Heart right ventricle (tissue), 16 donors: ENCODE data around the gene TMBIM4. TPM values are rescaled to one million over a fixed set of nuclear protein-coding genes. Genes with fewer than 3 reads are reported as not detected.

Experiments used
- ATAC-seq, 8 donors: fragments of 200-7000 bp; cut with Tn5 transposase; one replicate each; pipeline ENCODE4 v1.9.1; 2020; ENCODE audit warnings: mild to moderate bottlenecking in 8 of 8, moderate library complexity in 8 of 8, moderate number of reproducible peaks in 1 of 8
- DNase-seq, 2 donors: peaks; one replicate each; pipeline ENCODE4 v3.0.0-alpha.2; 2020
- H3K27ac ChIP-seq, 10 donors: fragments of 200-600 bp; sonication (generic) in 2 of 10; one replicate each; pipeline versions ENCODE4 v1.5.0 to v1.8.0; 2020 to 2022; ENCODE audit warnings: mild to moderate bottlenecking in 3 of 10
- H3K27me3 ChIP-seq, 7 donors: fragments of 200-600 bp; one replicate each; pipeline ENCODE4 v1.8.0; 2021 to 2022; ENCODE audit warnings: mild to moderate bottlenecking in 2 of 7
- H3K36me3 ChIP-seq, 9 donors: fragments of 200-600 bp; sonication (generic) in 1 of 9; one replicate each; pipeline versions ENCODE4 v1.5.0 to v1.8.0; 2020 to 2022; ENCODE audit warnings: mild to moderate bottlenecking in 2 of 9
- H3K4me1 ChIP-seq, 9 donors: fragments of 200-600 bp; sonication (generic) in 1 of 9; one replicate each; pipeline versions ENCODE4 v1.5.0 to v1.8.0; 2020 to 2022; ENCODE audit warnings: mild to moderate bottlenecking in 4 of 9
- H3K4me3 ChIP-seq, 10 donors: fragments of 200-600 bp; sonication (generic) in 2 of 10; one replicate each; pipeline versions ENCODE4 v1.5.0 to v1.8.0; 2020 to 2022; ENCODE audit warnings: mild to moderate bottlenecking in 7 of 10, moderate library complexity in 2 of 10
- H3K9me3 ChIP-seq, 11 donors: fragments of 200-600 bp in 10 of 11; sonication (generic) in 2 of 11; one replicate each; pipeline versions ENCODE4 v1.5.0 to v1.8.0; 2013 to 2022; ENCODE audit warnings: mild to moderate bottlenecking in 2 of 11, control low read depth in 1 of 11, moderate library complexity in 1 of 11
- CTCF ChIP-seq, 9 donors: fragments of 200-600 bp; sonication (generic) in 2 of 9; IDR thresholded peaks; one replicate each; pipeline versions ENCODE4 v1.5.0 to v1.8.0; 2021 to 2022; ENCODE audit warnings: antibody characterized with exemption in 9 of 9, mild to moderate bottlenecking in 5 of 9, moderate library complexity in 1 of 9
- WGBS, 2 donors: extraction: QIAGEN DNeasy Blood & Tissue Kit; methylation state at CpG; one replicate each; pipeline ENCODE4 v1.1.7; 2013; ENCODE audit warnings: inconsistent platforms in 1 of 2; 5-methylcytosine and 5-hydroxymethylcytosine counted together
- intact Hi-C, 10 donors: fragments of 100-400 bp; cut with DNase I; formaldehyde crosslinking; loops; one replicate each; pipeline versions ENCODE4 v1.11.1 to v1.14.2; 2022
- polyA plus RNA-seq, 2 donors: library from polyadenylated mRNA; stranded (reverse); fragments of 200-250 nt; gene quantifications; one replicate each; pipeline ENCODE4 v1.2.3, GENCODE V29; 2013
- total RNA-seq, 10 donors: library from RNA; stranded (reverse); fragmentation: NEBNext Ultra II Directional in 3 of 10; extraction: Animal tissue kit (Norgen Biotek cat#: 25700) in 3 of 10; gene quantifications; one replicate each; pipeline versions ENCODE4 v1.2.1 to v1.2.4, GENCODE V29; 2021 to 2023
- donor health status: Arrhythmogenic right ventricular cardiomyopathy.
- donor health status: ischemic (EF 13 %, LVEDD 7.1; RV severe dilation, severe dysfunction).
- donor health status: healthy with polysubstance abuse.
- donor health status: DM: no; HTN: yes; CAD: no.
- donor health status: DM: no; HTN: no; CAD: no.
- donor health status: ischemic (EF 25% LVEDD 6.9; RV normal size, moderate dysfunction).
- donor health status: ischemic (EF 25% LVEDD 5.7; RV mildly dilated, moderate dysfunction).
- donor health status: healthy.
- donor health status: DM: yes; HTN: yes; CAD: no.
- donor health status: Ischemic cardiomyopathy.
- donor health status: ischemic (EF 35%, LVEDD 5.7; RV mildly dilated, moderate dysfunction).
- donor health status: nonischemic (EF 11% LVEDD 7.7; RV severe dilation, severe dysfunction).
- donor health status: DM: yes; HTN: yes; CAD: no.
- donor health status: PGD.
- donor health status: ischemic (EF 29% LVEDD 5.4; RV normal size, mild dysfunction).
- donor health status: nonischemic (EF 23%, LVEDD 6.1; RV moderate dilation, normal function).

TMBIM4 gene
- total and polyA plus RNA-seq, 12 donors = 54.8 to 126 (median 66.2) TPM

- ATAC-seq = no peak
- H3K4me1 ChIP-seq = peaks cover 0 to 10% (median 0%) of the 10 kb centered on the region in 9 donors
- H3K4me3 ChIP-seq = no peak overlapping the region
- no peak overlapping the region for H3K27ac ChIP-seq
- no peak for DNase-seq
- no peak for TF ChIP-seq CTCF (IDR thresholded peaks at IDR 0.05)
- no peaks in the 10 kb centered on the region for H3K27me3 ChIP-seq
- intact Hi-C loops = no loop called here
- H3K36me3 ChIP-seq = peaks cover 0 to 24% (median 3%) of the 10 kb centered on the region in 9 donors
- H3K9me3 ChIP-seq = no peaks in the 10 kb centered on the region
- 91 to 92% methylated on average over 2 of the region's 2 CpGs for WGBS, 2 donors
These were observed 52.6 kb downstream of the TMBIM4 start for GRCh38 chr12:66117242-66117641.

GRCh38 chr12:66115071-66115600 lies 54.7 kb downstream of the TMBIM4 start:
- no peak for TF ChIP-seq CTCF (IDR thresholded peaks at IDR 0.05)
- H3K9me3 ChIP-seq = no peaks in the 10 kb centered on the region
- intact Hi-C loops = no loop called here
- DNase-seq (no peak), ATAC-seq (peak in 3 of 8 donors; percentile 35 to 64 (median 38))
- WGBS, 2 donors = 63 to 66% methylated on average over 4 of the region's 4 CpGs
- no peak overlapping the region for H3K4me3 ChIP-seq
- peak overlapping the region in 1 of 10 donors; percentile 17 for H3K27ac ChIP-seq
- H3K4me1 ChIP-seq = peaks cover 0 to 10% (median 0%) of the 10 kb centered on the region in 9 donors
- no peaks in the 10 kb centered on the region for H3K27me3 ChIP-seq
- peaks cover 0 to 4% (median 0%) of the 10 kb centered on the region in 9 donors for H3K36me3 ChIP-seq

- Histone ChIP-seq H3K9me3 (no peaks in the 10 kb centered on the region), H3K27ac (no peak overlapping the region), H3K27me3 (no peaks in the 10 kb centered on the region), H3K4me3 (no peak overlapping the region), H3K36me3 (no peaks in the 10 kb centered on the region), H3K4me1 (peaks cover 0 to 10% (median 0%) of the 10 kb centered on the region in 9 donors)
- DNase-seq = no peak
- intact Hi-C loops = no loop called here
- no peak for TF ChIP-seq CTCF (IDR thresholded peaks at IDR 0.05)
- ATAC-seq = no peak
- WGBS, 2 donors = 100% methylated on average over 1 of the region's 1 CpG
These were observed 56.3 kb downstream of the TMBIM4 start for GRCh38 chr12:66113471-66113870.

GRCh38 chr12:66111605-66112004 lies 58.2 kb downstream of the TMBIM4 start:
- intact Hi-C loops = no loop called here
- Histone ChIP-seq H3K27me3 (no peaks in the 10 kb centered on the region), H3K4me3 (no peak overlapping the region), H3K27ac (no peak overlapping the region), H3K9me3 (no peaks in the 10 kb centered on the region), H3K36me3 (no peaks in the 10 kb centered on the region), H3K4me1 (peaks cover 0 to 10% (median 4%) of the 10 kb centered on the region in 9 donors)
- TF ChIP-seq CTCF (IDR thresholded peaks at IDR 0.05) = no peak
- ATAC-seq (no peak), DNase-seq (no peak)
